WTC11 (cell line): ENCODE data around the gene PDE11A. TPM values are rescaled to one million over a fixed set of nuclear protein-coding genes. Genes with fewer than 3 reads are reported as not detected.

ENCODE experiments used
- ATAC-seq: fragments of 200-7000 bp; cut with Tn5 transposase; 2 replicates; pipeline ENCODE4 v1.10.0; 2021; ENCODE audit warnings: mild to moderate bottlenecking, moderate library complexity
- CTCF ChIA-PET: fragments of 300-600 bp; sonication (Branson Sonifier 250); formaldehyde crosslinking; loops from one replicate; lab custom pipeline; 2021; ENCODE audit warnings: antibody characterized with exemption; lab: Charles Lee
- POLR2A ChIA-PET: fragments of 350-600 bp; sonication (Branson Sonifier 250); formaldehyde crosslinking; loops from one replicate; lab custom pipeline; 2021; ENCODE audit warnings: antibody characterized with exemption; lab: Charles Lee
- DNase-seq: peaks from one replicate; pipeline ENCODE4 v3.0.0; 2021; ENCODE audit warnings: low spot score
- H3K27ac Mint-ChIP-seq: 2 replicates; pipeline ENCODE4 v1.8.0; 2021; ENCODE audit warnings: mixed read lengths
- H3K27me3 Mint-ChIP-seq: 2 replicates; pipeline ENCODE4 v1.8.0; 2021; ENCODE audit warnings: low read depth, mild to moderate bottlenecking, moderate library complexity, mixed read lengths
- H3K36me3 Mint-ChIP-seq: 2 replicates; pipeline ENCODE4 v1.8.0; 2021; ENCODE audit warnings: mixed read lengths
- H3K4me1 Mint-ChIP-seq: 2 replicates; pipeline ENCODE4 v1.8.0; 2022; ENCODE audit warnings: mixed read lengths
- H3K4me3 Mint-ChIP-seq: 2 replicates; pipeline ENCODE4 v1.8.0; 2021; ENCODE audit warnings: mild to moderate bottlenecking, moderate library complexity, mixed read lengths
- H3K9me3 Mint-ChIP-seq: 2 replicates; pipeline ENCODE4 v1.8.0; 2021; ENCODE audit warnings: mixed read lengths
- CREM ChIP-seq: sonication (generic); formaldehyde crosslinking; IDR thresholded peaks from 2 replicates; pipeline ENCODE4 v1.8.1; 2022; ENCODE audit warnings: mild to moderate bottlenecking, missing genetic modification reagents, moderate library complexity
- ESRRA ChIP-seq: sonication (generic); formaldehyde crosslinking; IDR thresholded peaks from 2 replicates; pipeline ENCODE4 v1.8.1; 2022; ENCODE audit warnings: mild to moderate bottlenecking, missing genetic modification reagents, borderline replicate concordance
- OVOL2 ChIP-seq: fragments of 250-450 bp; sonication (Bioruptor Pico); IDR thresholded peaks from 2 replicates; pipeline ENCODE4 v1.9.0; 2021; ENCODE audit warnings: mild to moderate bottlenecking, borderline replicate concordance
- SMAD4 ChIP-seq: sonication (generic); formaldehyde crosslinking; IDR thresholded peaks from 2 replicates; pipeline ENCODE4 v1.8.0; 2022; ENCODE audit warnings: mild to moderate bottlenecking, missing genetic modification reagents
- ZNF121 ChIP-seq: sonication (generic); formaldehyde crosslinking; IDR thresholded peaks from 2 replicates; pipeline ENCODE4 v1.8.0; 2023; ENCODE audit warnings: missing genetic modification reagents
- ZNF232 ChIP-seq: sonication (generic); formaldehyde crosslinking; IDR thresholded peaks from 2 replicates; pipeline ENCODE4 v1.8.0; 2022; ENCODE audit warnings: mild to moderate bottlenecking, missing genetic modification reagents
- ZNF263 ChIP-seq: sonication (generic); formaldehyde crosslinking; IDR thresholded peaks from 2 replicates; pipeline ENCODE4 v1.8.1; 2022; ENCODE audit warnings: low read depth, mild to moderate bottlenecking, moderate library complexity, missing genetic modification reagents
- ZNF317 ChIP-seq: sonication (generic); formaldehyde crosslinking; IDR thresholded peaks from 2 replicates; pipeline ENCODE4 v1.8.1; 2023; ENCODE audit warnings: low read depth, mild to moderate bottlenecking, moderate library complexity, missing genetic modification reagents, borderline replicate concordance
- total RNA-seq: library from RNA; stranded (reverse); gene quantifications from 3 replicates; pipeline ENCODE4 v1.2.3, GENCODE V29; 2021
- TF ChIP-seq, protein P1 (sequence below): sonication (generic); formaldehyde crosslinking; IDR thresholded peaks from 2 replicates; pipeline ENCODE4 v1.8.0; 2022; ENCODE audit warnings: missing genetic modification reagents
- TF ChIP-seq, protein P2 (sequence below): sonication (generic); formaldehyde crosslinking; IDR thresholded peaks from 2 replicates; pipeline ENCODE4 v1.8.0; 2022; ENCODE audit warnings: mild to moderate bottlenecking, missing genetic modification reagents
- TF ChIP-seq, protein P3 (sequence below): fragments of 250-450 bp; sonication (Bioruptor Pico); IDR thresholded peaks from 2 replicates; pipeline ENCODE4 v1.9.0; 2021; ENCODE audit warnings: mild to moderate bottlenecking, borderline replicate concordance
- TF ChIP-seq, protein P4 (sequence below): sonication (generic); formaldehyde crosslinking; IDR thresholded peaks from 2 replicates; pipeline ENCODE4 v1.8.1; 2023; ENCODE audit warnings: mild to moderate bottlenecking, moderate library complexity, missing genetic modification reagents
- TF ChIP-seq, protein P5 (sequence below): fragments of 250-450 bp; sonication (Bioruptor Pico); IDR thresholded peaks from 2 replicates; pipeline ENCODE4 v1.9.0; 2021; ENCODE audit warnings: mild to moderate bottlenecking
- TF ChIP-seq, protein P6 (sequence below): sonication (generic); formaldehyde crosslinking; IDR thresholded peaks from 2 replicates; pipeline ENCODE4 v1.8.0; 2022; ENCODE audit warnings: mild to moderate bottlenecking, missing genetic modification reagents
- TF ChIP-seq, protein P7 (sequence below): sonication (generic); formaldehyde crosslinking; IDR thresholded peaks from 2 replicates; pipeline ENCODE4 v1.8.0; 2023; ENCODE audit warnings: mild to moderate bottlenecking, missing genetic modification reagents
- TF ChIP-seq, protein P8 (sequence below): sonication (generic); formaldehyde crosslinking; IDR thresholded peaks from 2 replicates; pipeline ENCODE4 v1.8.0; 2023; ENCODE audit warnings: missing genetic modification reagents

Gene PDE11A
- total RNA-seq, 1 experiment from 2014 or later: 0.13 TPM

DNA sequence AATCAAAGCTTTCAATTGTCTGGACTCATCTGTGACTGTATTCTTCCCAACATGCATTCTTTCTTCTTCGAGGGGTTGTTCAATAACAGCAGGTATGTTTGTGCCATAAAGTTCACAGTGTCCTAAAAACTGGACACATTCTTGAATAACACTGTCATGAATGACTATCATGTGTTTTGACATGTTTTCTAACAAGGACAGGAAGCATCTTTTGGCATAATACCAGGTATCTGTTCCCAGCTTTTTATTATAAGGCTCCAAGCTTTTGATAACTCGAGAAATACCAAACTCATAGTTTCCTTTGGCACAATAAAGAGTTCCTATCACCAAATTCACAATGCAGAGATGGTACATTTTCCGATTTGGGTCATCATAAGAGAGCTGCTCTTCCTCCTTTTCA lies 455.8 kb downstream of the PDE11A start:
- ChIA-PET POLR2A (no interaction called here), CTCF (interaction anchor here (1.3 kb wide), 1 partner anchor 13 kb away, joined by 3 read pairs; no protein-coding TSS in a partner anchor)
- Mint-ChIP-seq H3K27me3 (peaks cover 22% of the 10 kb centered on the region), H3K36me3 (no peaks in the 10 kb centered on the region), H3K27ac (no peak overlapping the region), H3K4me1 (peaks cover 7% of the 10 kb centered on the region), H3K4me3 (no peak overlapping the region), H3K9me3 (0 out of 2 replicates have a peak, but pooled peaks cover 3% of the 10 kb centered on the region)
- no peak for ATAC-seq
- no peak for DNase-seq
- TF ChIP-seq OVOL2 (CRISPR knock-in tag) (no peak), ZNF263 (no peak), ZNF232 (CRISPR knock-in tag) (no peak), ZNF317 (no peak), CREM (no peak), ESRRA (CRISPR knock-in tag) (no peak)
- TF ChIP-seq, protein P1, sequence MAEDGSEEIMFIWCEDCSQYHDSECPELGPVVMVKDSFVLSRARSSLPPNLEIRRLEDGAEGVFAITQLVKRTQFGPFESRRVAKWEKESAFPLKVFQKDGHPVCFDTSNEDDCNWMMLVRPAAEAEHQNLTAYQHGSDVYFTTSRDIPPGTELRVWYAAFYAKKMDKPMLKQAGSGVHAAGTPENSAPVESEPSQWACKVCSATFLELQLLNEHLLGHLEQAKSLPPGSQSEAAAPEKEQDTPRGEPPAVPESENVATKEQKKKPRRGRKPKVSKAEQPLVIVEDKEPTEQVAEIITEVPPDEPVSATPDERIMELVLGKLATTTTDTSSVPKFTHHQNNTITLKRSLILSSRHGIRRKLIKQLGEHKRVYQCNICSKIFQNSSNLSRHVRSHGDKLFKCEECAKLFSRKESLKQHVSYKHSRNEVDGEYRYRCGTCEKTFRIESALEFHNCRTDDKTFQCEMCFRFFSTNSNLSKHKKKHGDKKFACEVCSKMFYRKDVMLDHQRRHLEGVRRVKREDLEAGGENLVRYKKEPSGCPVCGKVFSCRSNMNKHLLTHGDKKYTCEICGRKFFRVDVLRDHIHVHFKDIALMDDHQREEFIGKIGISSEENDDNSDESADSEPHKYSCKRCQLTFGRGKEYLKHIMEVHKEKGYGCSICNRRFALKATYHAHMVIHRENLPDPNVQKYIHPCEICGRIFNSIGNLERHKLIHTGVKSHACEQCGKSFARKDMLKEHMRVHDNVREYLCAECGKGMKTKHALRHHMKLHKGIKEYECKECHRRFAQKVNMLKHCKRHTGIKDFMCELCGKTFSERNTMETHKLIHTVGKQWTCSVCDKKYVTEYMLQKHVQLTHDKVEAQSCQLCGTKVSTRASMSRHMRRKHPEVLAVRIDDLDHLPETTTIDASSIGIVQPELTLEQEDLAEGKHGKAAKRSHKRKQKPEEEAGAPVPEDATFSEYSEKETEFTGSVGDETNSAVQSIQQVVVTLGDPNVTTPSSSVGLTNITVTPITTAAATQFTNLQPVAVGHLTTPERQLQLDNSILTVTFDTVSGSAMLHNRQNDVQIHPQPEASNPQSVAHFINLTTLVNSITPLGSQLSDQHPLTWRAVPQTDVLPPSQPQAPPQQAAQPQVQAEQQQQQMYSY (CRISPR knock-in tag): no peak
- TF ChIP-seq, protein P2, sequence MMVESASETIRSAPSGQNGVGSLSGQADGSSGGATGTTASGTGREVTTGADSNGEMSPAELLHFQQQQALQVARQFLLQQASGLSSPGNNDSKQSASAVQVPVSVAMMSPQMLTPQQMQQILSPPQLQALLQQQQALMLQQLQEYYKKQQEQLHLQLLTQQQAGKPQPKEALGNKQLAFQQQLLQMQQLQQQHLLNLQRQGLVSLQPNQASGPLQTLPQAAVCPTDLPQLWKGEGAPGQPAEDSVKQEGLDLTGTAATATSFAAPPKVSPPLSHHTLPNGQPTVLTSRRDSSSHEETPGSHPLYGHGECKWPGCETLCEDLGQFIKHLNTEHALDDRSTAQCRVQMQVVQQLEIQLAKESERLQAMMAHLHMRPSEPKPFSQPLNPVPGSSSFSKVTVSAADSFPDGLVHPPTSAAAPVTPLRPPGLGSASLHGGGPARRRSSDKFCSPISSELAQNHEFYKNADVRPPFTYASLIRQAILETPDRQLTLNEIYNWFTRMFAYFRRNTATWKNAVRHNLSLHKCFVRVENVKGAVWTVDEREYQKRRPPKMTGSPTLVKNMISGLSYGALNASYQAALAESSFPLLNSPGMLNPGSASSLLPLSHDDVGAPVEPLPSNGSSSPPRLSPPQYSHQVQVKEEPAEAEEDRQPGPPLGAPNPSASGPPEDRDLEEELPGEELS (CRISPR knock-in tag): no peak
- TF ChIP-seq, protein P3, sequence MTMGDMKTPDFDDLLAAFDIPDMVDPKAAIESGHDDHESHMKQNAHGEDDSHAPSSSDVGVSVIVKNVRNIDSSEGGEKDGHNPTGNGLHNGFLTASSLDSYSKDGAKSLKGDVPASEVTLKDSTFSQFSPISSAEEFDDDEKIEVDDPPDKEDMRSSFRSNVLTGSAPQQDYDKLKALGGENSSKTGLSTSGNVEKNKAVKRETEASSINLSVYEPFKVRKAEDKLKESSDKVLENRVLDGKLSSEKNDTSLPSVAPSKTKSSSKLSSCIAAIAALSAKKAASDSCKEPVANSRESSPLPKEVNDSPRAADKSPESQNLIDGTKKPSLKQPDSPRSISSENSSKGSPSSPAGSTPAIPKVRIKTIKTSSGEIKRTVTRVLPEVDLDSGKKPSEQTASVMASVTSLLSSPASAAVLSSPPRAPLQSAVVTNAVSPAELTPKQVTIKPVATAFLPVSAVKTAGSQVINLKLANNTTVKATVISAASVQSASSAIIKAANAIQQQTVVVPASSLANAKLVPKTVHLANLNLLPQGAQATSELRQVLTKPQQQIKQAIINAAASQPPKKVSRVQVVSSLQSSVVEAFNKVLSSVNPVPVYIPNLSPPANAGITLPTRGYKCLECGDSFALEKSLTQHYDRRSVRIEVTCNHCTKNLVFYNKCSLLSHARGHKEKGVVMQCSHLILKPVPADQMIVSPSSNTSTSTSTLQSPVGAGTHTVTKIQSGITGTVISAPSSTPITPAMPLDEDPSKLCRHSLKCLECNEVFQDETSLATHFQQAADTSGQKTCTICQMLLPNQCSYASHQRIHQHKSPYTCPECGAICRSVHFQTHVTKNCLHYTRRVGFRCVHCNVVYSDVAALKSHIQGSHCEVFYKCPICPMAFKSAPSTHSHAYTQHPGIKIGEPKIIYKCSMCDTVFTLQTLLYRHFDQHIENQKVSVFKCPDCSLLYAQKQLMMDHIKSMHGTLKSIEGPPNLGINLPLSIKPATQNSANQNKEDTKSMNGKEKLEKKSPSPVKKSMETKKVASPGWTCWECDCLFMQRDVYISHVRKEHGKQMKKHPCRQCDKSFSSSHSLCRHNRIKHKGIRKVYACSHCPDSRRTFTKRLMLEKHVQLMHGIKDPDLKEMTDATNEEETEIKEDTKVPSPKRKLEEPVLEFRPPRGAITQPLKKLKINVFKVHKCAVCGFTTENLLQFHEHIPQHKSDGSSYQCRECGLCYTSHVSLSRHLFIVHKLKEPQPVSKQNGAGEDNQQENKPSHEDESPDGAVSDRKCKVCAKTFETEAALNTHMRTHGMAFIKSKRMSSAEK (CRISPR knock-in tag): no peak

DNA sequence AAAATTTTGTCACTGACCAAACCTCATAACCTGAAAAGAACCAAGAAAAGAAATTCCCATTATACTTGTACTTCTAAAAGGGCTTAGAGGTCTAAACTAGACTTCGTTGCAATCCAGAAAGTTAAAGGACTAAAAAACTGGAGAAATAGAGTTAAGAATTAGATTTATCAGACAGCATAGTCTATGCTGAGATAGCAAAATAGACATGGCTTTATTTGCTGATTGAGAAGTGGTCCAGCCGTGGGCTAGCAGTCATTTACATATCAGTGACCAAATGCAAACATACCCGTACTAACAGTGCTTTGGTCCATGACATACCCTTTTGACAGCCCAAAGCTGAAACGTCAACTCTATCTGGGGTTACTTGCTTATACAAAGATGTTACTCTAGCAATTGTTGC lies 456.5 kb downstream of the PDE11A start:
- Mint-ChIP-seq H3K4me1 (peaks cover 13% of the 10 kb centered on the region), H3K4me3 (no peak overlapping the region), H3K36me3 (no peaks in the 10 kb centered on the region), H3K9me3 (0 out of 2 replicates have a peak, but pooled peaks cover 3% of the 10 kb centered on the region), H3K27me3 (peaks cover 16% of the 10 kb centered on the region), H3K27ac (no peak overlapping the region)
- DNase-seq (no peak), ATAC-seq (no peak)
- POLR2A ChIA-PET: no interaction called here
- CTCF ChIA-PET: no interaction called here
- TF ChIP-seq ZNF263 (no peak), SMAD4 (no peak), ZNF121 (CRISPR knock-in tag) (no peak)
- TF ChIP-seq, protein P4, sequence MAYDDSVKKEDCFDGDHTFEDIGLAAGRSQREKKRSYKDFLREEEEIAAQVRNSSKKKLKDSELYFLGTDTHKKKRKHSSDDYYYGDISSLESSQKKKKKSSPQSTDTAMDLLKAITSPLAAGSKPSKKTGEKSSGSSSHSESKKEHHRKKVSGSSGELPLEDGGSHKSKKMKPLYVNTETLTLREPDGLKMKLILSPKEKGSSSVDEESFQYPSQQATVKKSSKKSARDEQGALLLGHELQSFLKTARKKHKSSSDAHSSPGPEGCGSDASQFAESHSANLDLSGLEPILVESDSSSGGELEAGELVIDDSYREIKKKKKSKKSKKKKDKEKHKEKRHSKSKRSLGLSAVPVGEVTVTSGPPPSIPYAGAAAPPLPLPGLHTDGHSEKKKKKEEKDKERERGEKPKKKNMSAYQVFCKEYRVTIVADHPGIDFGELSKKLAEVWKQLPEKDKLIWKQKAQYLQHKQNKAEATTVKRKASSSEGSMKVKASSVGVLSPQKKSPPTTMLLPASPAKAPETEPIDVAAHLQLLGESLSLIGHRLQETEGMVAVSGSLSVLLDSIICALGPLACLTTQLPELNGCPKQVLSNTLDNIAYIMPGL: no peak
- TF ChIP-seq, protein P5, sequence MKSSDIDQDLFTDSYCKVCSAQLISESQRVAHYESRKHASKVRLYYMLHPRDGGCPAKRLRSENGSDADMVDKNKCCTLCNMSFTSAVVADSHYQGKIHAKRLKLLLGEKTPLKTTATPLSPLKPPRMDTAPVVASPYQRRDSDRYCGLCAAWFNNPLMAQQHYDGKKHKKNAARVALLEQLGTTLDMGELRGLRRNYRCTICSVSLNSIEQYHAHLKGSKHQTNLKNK (CRISPR knock-in tag): no peak
- TF ChIP-seq, protein P6, sequence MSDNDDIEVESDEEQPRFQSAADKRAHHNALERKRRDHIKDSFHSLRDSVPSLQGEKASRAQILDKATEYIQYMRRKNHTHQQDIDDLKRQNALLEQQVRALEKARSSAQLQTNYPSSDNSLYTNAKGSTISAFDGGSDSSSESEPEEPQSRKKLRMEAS: no peak
- TF ChIP-seq, protein P7, sequence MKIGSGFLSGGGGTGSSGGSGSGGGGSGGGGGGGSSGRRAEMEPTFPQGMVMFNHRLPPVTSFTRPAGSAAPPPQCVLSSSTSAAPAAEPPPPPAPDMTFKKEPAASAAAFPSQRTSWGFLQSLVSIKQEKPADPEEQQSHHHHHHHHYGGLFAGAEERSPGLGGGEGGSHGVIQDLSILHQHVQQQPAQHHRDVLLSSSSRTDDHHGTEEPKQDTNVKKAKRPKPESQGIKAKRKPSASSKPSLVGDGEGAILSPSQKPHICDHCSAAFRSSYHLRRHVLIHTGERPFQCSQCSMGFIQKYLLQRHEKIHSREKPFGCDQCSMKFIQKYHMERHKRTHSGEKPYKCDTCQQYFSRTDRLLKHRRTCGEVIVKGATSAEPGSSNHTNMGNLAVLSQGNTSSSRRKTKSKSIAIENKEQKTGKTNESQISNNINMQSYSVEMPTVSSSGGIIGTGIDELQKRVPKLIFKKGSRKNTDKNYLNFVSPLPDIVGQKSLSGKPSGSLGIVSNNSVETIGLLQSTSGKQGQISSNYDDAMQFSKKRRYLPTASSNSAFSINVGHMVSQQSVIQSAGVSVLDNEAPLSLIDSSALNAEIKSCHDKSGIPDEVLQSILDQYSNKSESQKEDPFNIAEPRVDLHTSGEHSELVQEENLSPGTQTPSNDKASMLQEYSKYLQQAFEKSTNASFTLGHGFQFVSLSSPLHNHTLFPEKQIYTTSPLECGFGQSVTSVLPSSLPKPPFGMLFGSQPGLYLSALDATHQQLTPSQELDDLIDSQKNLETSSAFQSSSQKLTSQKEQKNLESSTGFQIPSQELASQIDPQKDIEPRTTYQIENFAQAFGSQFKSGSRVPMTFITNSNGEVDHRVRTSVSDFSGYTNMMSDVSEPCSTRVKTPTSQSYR (CRISPR knock-in tag): no peak
- TF ChIP-seq, protein P8, sequence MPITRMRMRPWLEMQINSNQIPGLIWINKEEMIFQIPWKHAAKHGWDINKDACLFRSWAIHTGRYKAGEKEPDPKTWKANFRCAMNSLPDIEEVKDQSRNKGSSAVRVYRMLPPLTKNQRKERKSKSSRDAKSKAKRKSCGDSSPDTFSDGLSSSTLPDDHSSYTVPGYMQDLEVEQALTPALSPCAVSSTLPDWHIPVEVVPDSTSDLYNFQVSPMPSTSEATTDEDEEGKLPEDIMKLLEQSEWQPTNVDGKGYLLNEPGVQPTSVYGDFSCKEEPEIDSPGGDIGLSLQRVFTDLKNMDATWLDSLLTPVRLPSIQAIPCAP (CRISPR knock-in tag): no peak
